C4-2B (cell line): Measurements from ENCODE around the gene ADAM22.

Experiments used
- CTCF ChIP-seq: fragments of 450-650 bp; conservative IDR thresholded peaks from 2 replicates; pipeline ENCODE4 v1.5.1; 2017; ENCODE audit warnings: mild to moderate bottlenecking
- ZFX ChIP-seq: fragments of 450-650 bp; IDR thresholded peaks from 2 replicates; pipeline ENCODE4 v1.6.1; 2017

- no peak for TF ChIP-seq CTCF
- no peak for TF ChIP-seq ZFX
Measured at GRCh38 chr7:88204525-88205110, 270.6 kb downstream of the ADAM22 start.
